ENCODE data around the gene PLAGL2.
"Not testable (repeated sequence)": the region's sequence is repeated elsewhere in the genome, so short reads cannot be mapped to it uniquely, and the experiment has no call there.

The PLAGL2 gene, protein sequence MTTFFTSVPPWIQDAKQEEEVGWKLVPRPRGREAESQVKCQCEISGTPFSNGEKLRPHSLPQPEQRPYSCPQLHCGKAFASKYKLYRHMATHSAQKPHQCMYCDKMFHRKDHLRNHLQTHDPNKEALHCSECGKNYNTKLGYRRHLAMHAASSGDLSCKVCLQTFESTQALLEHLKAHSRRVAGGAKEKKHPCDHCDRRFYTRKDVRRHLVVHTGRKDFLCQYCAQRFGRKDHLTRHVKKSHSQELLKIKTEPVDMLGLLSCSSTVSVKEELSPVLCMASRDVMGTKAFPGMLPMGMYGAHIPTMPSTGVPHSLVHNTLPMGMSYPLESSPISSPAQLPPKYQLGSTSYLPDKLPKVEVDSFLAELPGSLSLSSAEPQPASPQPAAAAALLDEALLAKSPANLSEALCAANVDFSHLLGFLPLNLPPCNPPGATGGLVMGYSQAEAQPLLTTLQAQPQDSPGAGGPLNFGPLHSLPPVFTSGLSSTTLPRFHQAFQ

DNA sequence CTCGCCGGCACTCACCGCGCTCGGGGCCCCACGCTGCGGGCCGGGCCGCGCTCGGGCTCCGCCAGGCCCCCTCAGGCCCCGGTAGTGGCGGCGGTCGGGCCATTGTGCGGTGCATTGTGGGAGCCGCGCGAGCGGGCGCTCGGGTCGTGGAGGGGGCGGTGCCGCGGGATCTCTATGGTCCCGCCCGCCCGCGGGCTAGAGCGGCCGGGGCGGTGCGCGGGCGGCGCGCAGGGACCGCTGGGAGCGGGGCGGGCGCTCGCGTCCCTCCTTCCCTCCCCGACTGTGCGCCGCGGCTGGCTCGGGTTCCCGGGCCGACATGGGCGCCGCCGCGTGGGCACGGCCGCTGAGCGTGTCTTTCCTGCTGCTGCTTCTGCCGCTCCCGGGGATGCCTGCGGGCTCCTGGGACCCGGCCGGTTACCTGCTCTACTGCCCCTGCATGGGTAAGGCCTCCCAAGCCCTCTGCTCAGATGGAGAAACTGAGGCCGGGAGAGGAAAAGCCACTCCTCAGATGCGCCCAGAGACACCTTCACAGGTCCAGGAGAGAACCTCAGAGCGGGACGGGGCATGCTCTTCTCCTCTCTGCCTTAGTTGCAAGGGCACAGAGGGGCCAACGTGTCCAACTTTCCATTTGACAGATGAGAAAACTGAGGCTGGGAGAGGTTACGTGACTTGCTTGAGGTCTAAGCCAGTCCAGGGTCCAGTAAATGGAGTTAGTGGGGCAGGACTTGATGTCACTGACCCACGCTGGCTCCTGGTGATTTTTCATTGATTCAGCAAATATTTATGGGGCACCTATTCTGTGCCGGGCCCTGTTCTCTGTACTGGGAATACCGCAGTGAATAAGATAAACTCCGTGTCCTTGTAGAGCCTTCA, at the start of gene PLAGL2, which contains the start of gene POFUT1:
PLAGL2 (minus strand) TSS at position 118 of the 873 bp plus-strand sequence. CDS start 5,565 bp downstream, outside the sequence.
POFUT1 (plus strand) TSS at position 255 of the 873 bp plus-strand sequence; CDS start at position 317, 62 bp downstream.
- peak; percentile 80 for DNase-seq (ENCODE audit: low spot score)

- DNase-seq (ENCODE audit: low spot score), result no peak
Measured at GRCh38 chr20:32252189-32252588, 44.6 kb upstream of the PLAGL2 start.

- no peak for DNase-seq (ENCODE audit: low spot score)
Measured at GRCh38 chr20:32251470-32251869, 43.9 kb upstream of the PLAGL2 start.

DNA sequence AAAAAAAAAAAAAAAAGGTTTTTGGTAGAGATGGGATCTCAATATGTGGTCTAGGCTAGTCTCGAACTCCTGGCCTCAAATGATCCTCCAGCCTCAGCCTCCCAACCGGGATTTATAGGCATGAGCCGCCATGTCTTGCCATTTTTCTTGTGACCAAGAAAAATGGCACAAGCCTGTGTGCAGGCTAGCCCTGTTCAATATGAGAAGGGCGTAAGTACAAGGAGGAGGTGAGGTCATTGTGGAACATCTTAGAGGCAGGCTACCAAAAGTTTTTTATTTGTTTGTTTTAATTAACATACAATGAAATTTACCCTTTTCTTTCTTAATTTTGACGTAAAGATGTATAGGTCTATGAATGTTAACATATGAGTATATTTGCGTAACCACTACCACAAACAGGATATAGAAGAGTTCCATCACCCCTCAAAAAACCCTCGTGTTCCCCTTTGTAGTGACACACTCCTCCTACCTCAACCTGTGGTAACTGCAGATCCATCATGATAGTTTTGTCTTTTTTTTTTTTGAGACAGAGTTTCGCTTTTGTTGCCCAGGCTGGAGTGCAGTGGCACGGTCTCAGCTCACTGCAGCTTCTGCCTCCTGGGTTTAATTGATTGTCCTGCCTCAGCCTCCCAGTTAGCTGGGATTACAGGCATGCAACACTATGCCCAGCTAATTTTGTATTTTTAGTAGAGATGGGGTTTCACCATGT, 41.6 kb upstream of the PLAGL2 start:
- no peak for DNase-seq (ENCODE audit: low spot score)

GRCh38 chr20:32248043-32248442, 40.5 kb upstream of the PLAGL2 start:
- no peak for DNase-seq (ENCODE audit: low spot score)

- DNase-seq (ENCODE audit: low spot score), result not testable (repeated sequence)
Measured at GRCh38 chr20:32246208-32246607, 38.7 kb upstream of the PLAGL2 start.

GRCh38 chr20:32244959-32245358, 37.4 kb upstream of the PLAGL2 start:
- DNase-seq (ENCODE audit: low spot score), result no peak

DNA sequence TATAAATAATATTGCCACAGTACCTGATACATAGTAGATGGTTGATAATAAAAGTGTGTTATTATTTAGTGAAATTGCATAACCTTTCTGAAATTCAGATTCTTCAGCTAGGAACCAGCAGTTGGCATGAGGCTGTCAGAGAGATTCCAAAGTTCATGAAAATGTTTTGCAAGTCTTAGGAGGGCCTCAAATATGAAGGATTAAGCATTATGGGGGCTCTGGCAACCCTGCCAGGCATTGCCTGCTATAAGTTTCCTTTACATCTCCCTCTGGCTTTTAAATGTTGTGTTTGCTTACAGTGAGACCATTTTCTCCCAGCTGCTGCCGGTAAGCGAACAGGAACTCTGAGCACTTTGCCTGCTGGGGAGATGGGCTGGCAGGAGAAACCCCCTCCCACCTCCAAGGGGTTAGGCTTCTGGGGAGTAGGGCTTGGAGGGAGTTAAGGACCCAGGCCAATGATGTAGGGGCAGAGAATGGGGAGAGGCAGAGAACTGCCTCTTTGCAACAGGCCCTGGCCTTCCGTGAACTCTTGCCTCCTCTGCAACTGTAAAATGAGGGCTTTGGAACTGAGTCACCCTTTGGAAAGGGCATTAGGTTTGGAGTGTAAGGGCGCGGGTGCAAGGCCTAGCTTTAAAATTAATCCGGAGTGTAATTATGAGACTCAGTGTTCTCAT, 36.7 kb upstream of the PLAGL2 start:
- no peak for DNase-seq (ENCODE audit: low spot score)

DNA sequence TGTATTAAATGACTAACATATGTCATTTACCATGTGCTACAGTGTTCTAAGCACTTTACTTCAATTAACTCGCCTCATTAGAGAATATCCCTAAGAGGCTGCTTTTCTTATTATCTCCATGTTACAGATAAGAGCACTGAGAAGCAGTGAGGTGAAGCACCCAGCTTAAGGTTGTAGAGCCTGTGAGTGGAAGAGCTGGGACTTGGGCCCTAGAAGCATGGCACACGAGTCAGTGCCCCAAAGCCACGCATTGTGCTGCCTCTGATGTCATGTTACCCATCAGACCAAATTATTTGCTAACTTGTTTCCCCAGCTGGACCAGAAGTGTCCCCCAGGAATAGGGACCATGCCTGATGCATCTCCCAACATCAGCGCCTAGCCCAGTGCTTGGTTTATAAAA, 34.3 kb upstream of the PLAGL2 start:
- DNase-seq (ENCODE audit: low spot score), result no peak

DNA sequence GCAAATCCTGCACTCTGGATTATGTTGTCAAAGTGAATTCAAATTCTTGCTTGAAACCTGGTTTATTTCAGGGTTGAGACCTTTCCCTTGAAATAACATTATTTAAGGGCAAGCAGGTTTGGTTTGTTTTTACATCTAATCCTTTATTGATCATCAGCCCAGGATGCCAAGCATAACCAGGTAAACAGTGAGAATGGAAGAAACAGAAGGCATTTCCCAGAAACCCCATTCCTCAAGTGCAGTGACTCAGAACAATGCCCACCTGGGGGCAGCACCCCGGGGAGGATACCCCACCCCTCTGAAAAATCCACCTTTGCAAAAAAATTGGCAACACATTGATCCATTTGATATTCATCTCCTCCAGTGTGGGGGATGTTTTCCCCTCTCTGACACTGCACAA, 32.7 kb upstream of the PLAGL2 start:
- no peak for DNase-seq (ENCODE audit: low spot score)

DNA sequence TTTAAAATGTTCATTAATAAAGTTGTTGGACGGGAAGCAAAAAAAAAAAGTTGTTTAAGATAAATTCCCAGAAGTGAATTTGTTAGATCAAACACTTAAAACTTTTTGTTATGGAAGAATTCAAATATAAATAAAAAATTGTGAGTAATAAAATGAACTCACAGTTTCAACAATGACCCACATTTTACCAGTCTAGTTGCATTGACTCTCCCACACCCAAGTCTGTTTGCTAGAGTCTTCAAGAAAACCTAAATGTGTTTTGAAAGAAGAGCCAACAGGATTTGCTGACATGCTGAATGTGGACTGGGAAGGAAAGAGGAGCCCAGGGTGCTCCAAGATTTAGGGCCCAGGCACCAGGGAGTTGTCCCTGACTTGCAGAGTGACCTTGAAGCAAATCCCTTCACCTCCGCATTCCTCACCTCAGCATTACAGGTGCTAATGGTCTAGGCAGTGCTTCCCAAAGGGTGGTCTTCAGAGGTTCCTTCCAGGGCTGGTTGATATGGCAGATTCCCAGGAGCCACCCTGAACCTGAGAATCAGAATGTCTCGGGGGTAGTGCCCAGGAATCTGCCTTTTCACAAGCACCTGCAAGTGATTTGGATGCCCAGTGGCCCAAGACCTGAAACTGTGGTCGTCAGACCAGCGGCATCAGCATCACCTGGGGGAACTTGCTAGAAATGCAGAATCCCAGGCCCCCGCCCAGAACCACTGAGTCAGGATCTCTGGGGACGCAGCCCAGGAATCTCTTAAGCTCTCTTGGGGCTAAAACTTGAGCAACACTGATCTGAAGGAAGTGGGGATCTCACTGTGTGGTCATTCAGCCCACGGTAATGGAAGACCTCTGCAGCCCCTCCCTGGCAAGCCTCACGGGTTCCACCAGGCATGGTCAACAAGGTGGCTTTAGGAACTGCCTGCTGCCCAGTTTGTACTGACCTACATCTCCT, 31.2 kb upstream of the PLAGL2 start:
- DNase-seq (ENCODE audit: low spot score), result no peak

DNA sequence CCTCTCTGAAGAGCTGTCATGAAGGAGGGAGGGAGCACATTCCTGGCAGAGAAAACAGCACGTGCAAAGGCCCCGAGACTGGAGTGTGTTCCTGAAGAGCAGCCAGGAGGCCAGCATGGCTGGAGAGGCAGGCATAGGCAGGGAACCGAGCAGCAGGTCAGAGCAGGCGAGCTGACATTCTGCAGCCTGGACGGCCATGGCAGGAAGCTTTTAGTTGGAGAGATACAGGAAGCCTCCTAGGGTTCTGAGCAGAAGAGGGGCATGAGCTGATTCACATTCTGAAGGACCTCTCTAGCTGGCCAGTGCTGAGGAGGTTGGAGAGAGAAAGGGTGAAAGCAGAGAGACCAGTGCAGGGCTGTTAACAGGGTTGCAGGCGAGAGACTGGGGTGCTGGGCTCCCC, 29.9 kb upstream of the PLAGL2 start:
- DNase-seq (ENCODE audit: low spot score), result no peak

DNA sequence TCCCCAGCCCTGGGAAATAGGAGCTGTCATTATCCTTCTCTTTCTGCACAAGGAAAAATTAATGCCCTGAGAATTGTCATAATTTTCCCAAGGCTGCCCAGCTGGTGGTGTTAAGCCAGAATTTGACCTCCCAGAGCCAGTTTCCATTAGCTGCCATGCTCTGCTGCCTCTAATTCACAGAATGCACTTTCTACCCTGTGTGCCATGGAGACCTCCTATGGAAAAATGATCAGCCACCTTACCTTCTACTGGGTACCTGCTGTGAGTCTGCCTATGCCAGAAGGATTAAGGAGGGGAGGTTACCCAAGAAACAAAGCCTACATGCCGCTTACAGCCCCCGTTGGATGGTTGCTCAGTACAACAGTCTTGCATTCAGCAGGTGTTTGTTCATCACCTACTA, 29.3 kb upstream of the PLAGL2 start:
- DNase-seq (ENCODE audit: low spot score), result no peak

DNA sequence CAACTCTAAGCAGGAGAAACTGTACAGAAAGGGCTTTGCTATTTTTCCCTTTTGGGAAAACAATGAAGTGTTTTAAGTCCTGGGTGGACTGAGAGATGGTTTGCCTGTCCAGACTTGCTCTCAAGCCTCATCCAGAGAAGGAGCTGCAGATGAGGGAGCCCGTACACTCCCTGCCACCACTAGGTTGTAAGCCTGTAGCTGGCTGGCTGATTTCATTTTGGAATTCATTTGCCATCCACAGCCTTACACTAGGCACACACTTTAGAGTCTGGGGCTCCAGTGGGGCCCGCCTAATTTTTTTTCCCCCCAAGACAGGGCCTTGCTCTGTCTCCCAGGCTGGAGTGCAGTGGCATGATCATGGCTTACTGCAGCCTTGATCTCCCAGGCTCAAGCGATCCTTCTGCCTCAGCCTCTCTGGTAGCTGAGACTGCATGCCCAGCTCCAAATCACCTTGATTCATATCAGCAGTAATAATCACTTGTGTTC, 28.5 kb upstream of the PLAGL2 start:
- DNase-seq (ENCODE audit: low spot score), result no peak

GRCh38 chr20:32235331-32236047, 27.9 kb upstream of the PLAGL2 start:
- DNase-seq (ENCODE audit: low spot score), result no peak

GRCh38 chr20:32234135-32234808, 26.7 kb upstream of the PLAGL2 start:
- no peak for DNase-seq (ENCODE audit: low spot score)

DNA sequence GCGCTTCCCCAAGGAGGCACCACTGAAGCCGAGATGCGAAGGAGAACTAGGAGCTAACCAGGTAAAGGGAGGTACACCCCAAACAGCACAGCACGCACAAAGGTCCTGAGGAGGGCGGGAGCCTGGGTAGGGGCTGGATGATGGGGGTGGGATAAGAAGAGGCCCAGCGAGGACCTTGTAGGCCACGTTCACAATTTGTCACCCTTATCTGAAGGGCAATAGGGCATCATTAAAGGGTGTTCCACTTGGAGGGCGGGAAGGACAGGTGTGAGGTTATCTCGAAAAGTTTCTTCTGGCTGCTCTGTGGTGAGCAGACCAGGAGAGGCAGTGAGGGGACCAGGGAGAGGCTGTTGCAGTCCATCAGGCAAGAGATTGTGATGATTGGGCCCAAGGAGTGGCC, 25.7 kb upstream of the PLAGL2 start:
- no peak for DNase-seq (ENCODE audit: low spot score)

DNA sequence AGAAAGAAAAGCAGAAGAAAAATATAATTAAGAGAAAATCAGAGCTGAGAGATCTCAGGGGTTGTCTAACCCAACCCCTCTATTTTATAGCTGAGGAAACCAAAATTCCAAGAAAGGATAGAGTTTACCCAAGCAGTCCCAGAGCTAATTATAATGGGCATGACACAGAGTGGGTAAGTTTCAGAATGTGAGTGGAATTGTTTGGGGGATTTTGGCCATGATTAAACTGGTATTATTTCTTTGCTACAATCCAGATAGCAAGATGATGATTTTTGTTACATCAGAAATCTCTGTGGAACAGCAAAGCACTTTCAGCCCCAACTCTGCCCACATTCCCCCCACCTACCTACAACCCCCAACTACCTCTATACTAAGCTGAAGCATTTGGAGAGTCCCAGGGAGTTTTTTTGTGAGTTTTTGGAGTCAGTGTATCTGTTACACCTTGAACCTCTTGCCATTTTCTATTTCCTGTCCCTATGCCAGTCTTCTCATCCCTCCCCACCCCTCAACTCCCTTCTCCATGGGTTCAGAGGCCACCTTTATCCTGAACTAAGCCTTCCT, 24.9 kb upstream of the PLAGL2 start:
- DNase-seq (ENCODE audit: low spot score), result no peak

- DNase-seq (ENCODE audit: low spot score), result no peak
Measured at GRCh38 chr20:32231847-32232246, 24.3 kb upstream of the PLAGL2 start.

All from cerebellar cortex (tissue), 1 donor.